ENCODE data around the gene DDX3X. TPM values are rescaled to one million over a fixed set of nuclear protein-coding genes. Genes with fewer than 3 reads are reported as not detected.
"Not testable (repeated sequence)": the region's sequence is repeated elsewhere in the genome, so short reads cannot be mapped to it uniquely, and the experiment has no call there.

DDX3X gene
- total and polyA plus RNA-seq, 2 of the 13 experiments (the other 11 are each of a cell fraction or from before 2014, with no cell fraction given), result 53.5 to 239 TPM

GRCh38 chrX:41397768-41398167 lies 63.8 kb downstream of the DDX3X start (continued):
- no peak for TF ChIP-seq AHDC1 (CRISPR knock-in tag; IDR thresholded peaks at IDR 0.05; ENCODE audit: borderline replicate concordance)
- no peak for TF ChIP-seq XBP1 (CRISPR knock-in tag; IDR thresholded peaks at IDR 0.05)

- H3K4me2 ChIP-seq (ENCODE audit: low read depth, low read length); H4K20me1 ChIP-seq (ENCODE audit: insufficient read depth, low read length); POLR2A ChIA-PET; in situ Hi-C loops (cut with HindIII; ENCODE audit: extremely low pct_ligation_motif_present, low pct_unique_long_range_greater_than_20kb); BruUV-seq (replicated peaks); ATAC-seq; FAIRE-seq; DNase-seq (ENCODE audit: low spot score); CTCF ChIA-PET (ENCODE audit: low intra/inter-chr PET ratio, low total read pairs); H3K79me2 ChIP-seq (ENCODE audit: insufficient read depth, low read length); H2AFZ ChIP-seq (ENCODE audit: low read length); H3K9ac ChIP-seq (ENCODE audit: insufficient read depth, low read depth, low read length); H3K4me3 ChIP-seq (replicated peaks in 1 of 3; ENCODE audit: insufficient read depth in 1 of 3, low read depth in 2 of 3, low read length in 3 of 3); H3K9me3 ChIP-seq (ENCODE audit: low read length); H3K27ac ChIP-seq (ENCODE audit: extremely low read length, insufficient read depth, low read length); H3K27me3 ChIP-seq (ENCODE audit: control insufficient read depth in 1 of 2, insufficient read depth in 2 of 2, low read length in 2 of 2); H3K36me3 ChIP-seq (replicated peaks in 1 of 2; ENCODE audit: control insufficient read depth in 1 of 2, insufficient read depth in 2 of 2, low read length in 2 of 2); intact Hi-C loops (cut with micrococcal nuclease; ENCODE audit: unreplicated experiment); H3K4me1 ChIP-seq (ENCODE audit: insufficient read depth, low read length): not testable (repeated sequence)
- 34% methylated on average over 2 of the region's 2 CpGs for WGBS (ENCODE audit: low lambda C conversion rate)
These were observed 68.6 kb downstream of the DDX3X start for GRCh38 chrX:41402556-41402955.

Measured in HepG2 (cell line).